Esophagus muscularis mucosa (tissue), 4 donors: ENCODE measurements around the gene KYAT1. TPM values are rescaled to one million over a fixed set of nuclear protein-coding genes. Genes with fewer than 3 reads are reported as not detected.
A peak's percentile ranks its signal among the peaks of the same experiment; 100 is the strongest.

Experiments
- DNase-seq: peaks from one replicate; pipeline ENCODE4 v3.0.0-alpha.2; 2017; ENCODE audit errors: extremely low spot score
- H3K27ac ChIP-seq, 4 donors: fragments of 200-600 bp; sonication (generic); replicated peaks in 1 of 4; 1 replicate in 3 of 4; 2 replicates in 1 of 4; pipeline ENCODE4 v1.5.1; 2016 to 2019; ENCODE audit warnings: mild to moderate bottlenecking in 1 of 4
- H3K27me3 ChIP-seq, 4 donors: fragments of 200-600 bp; sonication (generic); one replicate each; pipeline versions ENCODE4 v1.5.1 to v1.6.0; 2016 to 2019
- H3K36me3 ChIP-seq, 4 donors: fragments of 200-600 bp; sonication (generic); one replicate each; pipeline ENCODE4 v1.5.1; 2016 to 2019
- H3K4me1 ChIP-seq, 4 donors: fragments of 200-600 bp; sonication (generic); one replicate each; pipeline ENCODE4 v1.5.1; 2016 to 2019
- H3K4me3 ChIP-seq, 4 donors: fragments of 200-600 bp; sonication (generic); 1 replicate in 2 of 4; 2 replicates in 2 of 4; pipeline ENCODE4 v1.5.1; 2016 to 2019; ENCODE audit warnings: mild to moderate bottlenecking in 4 of 4, moderate library complexity in 1 of 4
- H3K9me3 ChIP-seq, 4 donors: fragments of 200-600 bp; sonication (generic); 1 replicate in 3 of 4; 2 replicates in 1 of 4; pipeline ENCODE4 v1.5.1; 2016 to 2019
- EP300 ChIP-seq: sonication (generic); formaldehyde crosslinking; IDR thresholded peaks from one replicate; pipeline ENCODE4 v1.6.1; 2017; ENCODE audit warnings: antibody characterized with exemption
- POLR2A ChIP-seq: fragments of 450-650 bp; IDR thresholded peaks from one replicate; pipeline ENCODE4 v1.6.1; 2017; ENCODE audit warnings: antibody characterized with exemption, moderate library complexity, mild to moderate bottlenecking, low read depth
- POLR2AphosphoS5 ChIP-seq, 2 donors: sonication (generic); formaldehyde crosslinking; IDR thresholded peaks; one replicate each; pipeline ENCODE4 v1.6.1; 2017; ENCODE audit warnings: antibody characterized with exemption in 2 of 2
- WGBS: methylation state at CpG from one replicate; pipeline ENCODE4 v1.1.5; 2018; 5-methylcytosine and 5-hydroxymethylcytosine counted together
- intact Hi-C: fragments of 100-400 bp; cut with DNase I; formaldehyde crosslinking; loops from one replicate; pipeline ENCODE4 v1.15.1; 2023
- total RNA-seq, 4 donors: library from RNA; depleted of rRNA; stranded (reverse); fragments of >200 nt; gene quantifications; one replicate each; pipeline versions ENCODE4 v1.1.0 to v1.2.1, GENCODE V29; 2016
- TF ChIP-seq, protein P1 (sequence below), 3 experiments: fragments of 200-600 bp in 2 of 3; fragments of 450-650 bp in 1 of 3; sonication (generic) in 2 of 3; IDR thresholded peaks; one replicate each; pipeline ENCODE4 v1.5.1; 2017 to 2019; ENCODE audit warnings: antibody characterized with exemption in 3 of 3, mild to moderate bottlenecking in 2 of 3, moderate library complexity in 1 of 3

The KYAT1 gene
- total RNA-seq, 4 donors from 2014 or later: 4.3 to 8.4 (median 6.2) TPM

DNA sequence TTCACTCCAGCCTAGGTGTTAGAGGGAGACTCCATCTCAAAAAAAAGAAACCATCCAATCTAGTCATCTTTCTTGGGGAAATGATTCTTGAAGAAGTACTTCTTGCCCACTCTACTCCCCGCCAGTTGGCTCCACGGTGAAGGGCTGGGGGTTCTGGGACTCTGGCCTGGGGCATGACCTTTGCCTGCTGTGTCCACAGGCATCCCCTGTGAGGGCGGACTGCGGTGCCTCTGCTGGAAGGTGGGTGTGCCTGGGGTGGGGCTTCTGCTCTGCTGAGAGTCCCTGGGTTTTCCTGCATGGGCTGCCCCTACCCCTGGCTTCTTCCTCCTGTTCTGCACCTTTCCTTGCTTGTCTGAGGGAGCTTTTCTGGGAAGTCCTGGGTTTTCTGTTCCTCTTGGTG is 91.2 kb downstream of the KYAT1 start:
- intact Hi-C loops: no loop called here
- TF ChIP-seq POLR2A: no peak
- TF ChIP-seq POLR2AphosphoS5 (IDR thresholded peaks at IDR 0.05): no peak
- TF ChIP-seq EP300: no peak
- TF ChIP-seq, protein P1, sequence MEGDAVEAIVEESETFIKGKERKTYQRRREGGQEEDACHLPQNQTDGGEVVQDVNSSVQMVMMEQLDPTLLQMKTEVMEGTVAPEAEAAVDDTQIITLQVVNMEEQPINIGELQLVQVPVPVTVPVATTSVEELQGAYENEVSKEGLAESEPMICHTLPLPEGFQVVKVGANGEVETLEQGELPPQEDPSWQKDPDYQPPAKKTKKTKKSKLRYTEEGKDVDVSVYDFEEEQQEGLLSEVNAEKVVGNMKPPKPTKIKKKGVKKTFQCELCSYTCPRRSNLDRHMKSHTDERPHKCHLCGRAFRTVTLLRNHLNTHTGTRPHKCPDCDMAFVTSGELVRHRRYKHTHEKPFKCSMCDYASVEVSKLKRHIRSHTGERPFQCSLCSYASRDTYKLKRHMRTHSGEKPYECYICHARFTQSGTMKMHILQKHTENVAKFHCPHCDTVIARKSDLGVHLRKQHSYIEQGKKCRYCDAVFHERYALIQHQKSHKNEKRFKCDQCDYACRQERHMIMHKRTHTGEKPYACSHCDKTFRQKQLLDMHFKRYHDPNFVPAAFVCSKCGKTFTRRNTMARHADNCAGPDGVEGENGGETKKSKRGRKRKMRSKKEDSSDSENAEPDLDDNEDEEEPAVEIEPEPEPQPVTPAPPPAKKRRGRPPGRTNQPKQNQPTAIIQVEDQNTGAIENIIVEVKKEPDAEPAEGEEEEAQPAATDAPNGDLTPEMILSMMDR (IDR thresholded peaks at IDR 0.05): no peak
- WGBS: 95% methylated on average over 4 of the region's 4 CpGs
- Histone ChIP-seq H3K27me3 (no peaks in the 10 kb centered on the region), H3K9me3 (no peaks in the 10 kb centered on the region), H3K4me1 (peaks cover 5 to 28% (median 24%) of the 10 kb centered on the region in 4 donors), H3K36me3 (peaks cover 12 to 66% (median 56%) of the 10 kb centered on the region in 4 donors), H3K27ac (no peak overlapping the region), H3K4me3 (no peak overlapping the region)
- no peak for DNase-seq

DNA sequence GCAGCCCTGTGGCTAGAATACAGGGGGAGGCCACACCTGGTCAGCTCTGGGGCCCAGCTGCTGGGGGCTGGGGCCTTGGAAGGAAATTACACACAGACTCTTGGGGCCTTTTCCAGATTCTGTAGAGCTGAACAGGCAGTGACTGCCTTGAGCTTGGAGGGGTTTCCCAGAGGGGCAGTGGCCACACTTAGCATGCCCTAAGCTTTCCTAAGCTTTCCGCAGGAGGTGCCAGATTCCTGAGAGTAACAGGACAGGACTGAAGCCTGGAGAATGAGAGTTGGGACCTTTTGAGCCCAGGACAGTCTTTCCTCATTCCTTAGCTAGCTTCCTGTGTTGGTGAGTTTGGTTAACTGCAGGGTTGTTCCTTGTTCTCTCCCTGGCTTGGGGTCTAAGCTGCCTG is 93.3 kb downstream of the KYAT1 start:
- TF ChIP-seq POLR2AphosphoS5 (IDR thresholded peaks at IDR 0.05) (no peak), POLR2A (no peak), EP300 (no peak)
- TF ChIP-seq, protein P1 (IDR thresholded peaks at IDR 0.05): no peak
- Histone ChIP-seq H3K36me3 (peaks cover 12 to 48% (median 39%) of the 10 kb centered on the region in 4 donors), H3K4me3 (peak overlapping the region; percentile 93 to 100 (median 98)), H3K27me3 (no peaks in the 10 kb centered on the region), H3K9me3 (no peaks in the 10 kb centered on the region), H3K4me1 (peaks cover 5 to 34% (median 30%) of the 10 kb centered on the region in 4 donors), H3K27ac (no peak overlapping the region)
- no CpG with 5 or more reads among the region's 1 CpG for WGBS
- DNase-seq: no peak
- intact Hi-C loops: no loop called here

DNA sequence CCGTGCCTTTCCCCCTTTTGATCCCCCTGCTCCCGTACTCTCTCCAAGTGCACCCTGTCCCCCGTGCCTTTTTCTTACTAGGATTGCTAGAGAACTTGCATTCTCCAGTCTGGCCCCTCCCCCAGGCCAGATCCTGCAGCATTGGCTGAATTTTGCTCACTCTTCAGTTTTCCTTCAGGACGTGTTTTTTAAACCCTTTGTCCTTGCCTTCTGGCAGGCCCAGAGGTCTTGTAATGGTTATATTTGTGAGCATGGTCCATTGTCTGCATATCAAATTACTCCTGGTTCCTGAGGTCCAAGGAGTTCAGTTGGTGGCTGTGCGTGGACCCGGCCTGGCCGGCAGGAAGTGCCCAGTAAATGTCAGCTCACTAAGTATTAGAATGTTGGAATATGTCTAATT is 94.1 kb downstream of the KYAT1 start:
- Histone ChIP-seq H3K27ac (peak overlapping the region; percentile 85 to 88 (median 86)), H3K9me3 (no peaks in the 10 kb centered on the region), H3K36me3 (peaks cover 12 to 40% (median 31%) of the 10 kb centered on the region in 4 donors), H3K4me3 (peak overlapping the region; percentile 93 to 100 (median 98)), H3K4me1 (peaks cover 5 to 40% (median 35%) of the 10 kb centered on the region in 4 donors), H3K27me3 (no peaks in the 10 kb centered on the region)
- TF ChIP-seq, protein P1 (IDR thresholded peaks at IDR 0.05): no peak
- WGBS: under 1% methylated on average over 7 of the region's 7 CpGs
- DNase-seq: no peak
- intact Hi-C loops: loop anchor here (2.0 kb wide), 1 partner anchor 85 kb away; the partner anchor contains the start of gene PKN3

DNA sequence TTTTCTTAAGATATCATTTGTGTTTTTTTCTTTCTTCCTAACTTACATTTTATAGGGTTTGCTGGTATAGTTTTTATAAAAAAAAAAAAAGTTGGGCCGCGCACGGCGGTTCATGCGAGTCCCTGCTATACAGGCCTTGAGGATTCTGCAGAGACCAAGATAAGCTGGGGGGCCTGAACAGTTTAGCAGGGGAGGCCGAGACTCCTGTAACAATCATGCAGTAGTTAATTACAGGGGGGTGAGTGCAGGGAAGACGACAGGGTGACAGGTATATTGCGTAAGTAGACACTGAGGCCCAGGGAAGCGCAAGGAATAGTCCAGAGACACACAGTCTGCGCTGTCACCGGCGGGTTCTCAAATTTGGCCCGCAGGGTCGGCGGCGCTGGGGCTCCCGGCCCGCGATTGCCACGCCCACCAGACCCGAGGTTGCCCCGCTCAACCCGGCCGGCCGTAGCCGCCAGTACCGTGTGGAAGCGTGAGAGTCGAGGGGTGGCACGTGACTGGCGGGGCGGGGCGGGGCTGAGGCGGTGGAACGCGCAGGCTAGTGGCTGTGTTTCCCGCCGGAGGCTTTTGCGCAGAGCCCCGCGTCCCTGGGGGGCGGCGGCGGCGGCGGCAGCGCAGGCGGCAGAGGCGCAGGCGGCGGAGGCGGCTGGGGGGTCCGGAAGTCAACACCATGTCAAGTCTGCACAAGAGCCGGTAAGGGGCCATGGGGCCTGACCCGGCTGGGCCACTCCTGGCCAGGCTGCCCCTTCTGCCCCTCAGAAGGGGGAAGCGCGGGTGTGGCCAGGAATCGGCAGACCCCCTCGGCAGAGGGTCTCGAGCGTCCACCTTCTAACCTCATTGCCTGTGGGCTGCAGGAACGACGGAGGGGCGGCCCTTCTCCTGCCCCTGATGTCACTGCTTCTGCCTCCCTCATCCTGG is 94.8 kb downstream of the KYAT1 start, which contains the start of gene TBC1D13:
TBC1D13 (plus strand) TSS at position 573 of the 921 bp plus-strand sequence; CDS start at position 674, 101 bp downstream.
- Histone ChIP-seq H3K36me3 (peaks cover 5 to 33% (median 24%) of the 10 kb centered on the region in 4 donors), H3K9me3 (no peaks in the 10 kb centered on the region), H3K4me1 (peaks cover 5 to 40% (median 35%) of the 10 kb centered on the region in 4 donors), H3K27ac (peak within 1 kb of the TSS; percentile 85 to 88 (median 86)), H3K4me3 (peak within 1 kb of the TSS; percentile 93 to 100 (median 98)), H3K27me3 (no peaks in the 10 kb centered on the region)
- TF ChIP-seq, protein P1 (IDR thresholded peaks at IDR 0.05): peak in 1 of 3 experiments; percentile 33
- TF ChIP-seq EP300 (no peak), POLR2A (no peak), POLR2AphosphoS5 (IDR thresholded peaks at IDR 0.05) (peak; percentile 83 to 88)
- peak; percentile 98 for DNase-seq
- intact Hi-C loops: loop anchor here (2.0 kb wide), 1 partner anchor 84 kb away; the partner anchor contains the start of gene PKN3
- 19% methylated on average over 25 of the region's 64 CpGs for WGBS
